C4-2B (cell line): Measurements from ENCODE around the gene CDC14B.

Source experiments
- ZFX ChIP-seq: fragments of 450-650 bp; IDR thresholded peaks from 2 replicates; pipeline ENCODE4 v1.6.1; 2017
- TF ChIP-seq, protein P1 (sequence below): fragments of 450-650 bp; conservative IDR thresholded peaks from 2 replicates; pipeline ENCODE4 v1.5.1; 2017; ENCODE audit warnings: mild to moderate bottlenecking

DNA sequence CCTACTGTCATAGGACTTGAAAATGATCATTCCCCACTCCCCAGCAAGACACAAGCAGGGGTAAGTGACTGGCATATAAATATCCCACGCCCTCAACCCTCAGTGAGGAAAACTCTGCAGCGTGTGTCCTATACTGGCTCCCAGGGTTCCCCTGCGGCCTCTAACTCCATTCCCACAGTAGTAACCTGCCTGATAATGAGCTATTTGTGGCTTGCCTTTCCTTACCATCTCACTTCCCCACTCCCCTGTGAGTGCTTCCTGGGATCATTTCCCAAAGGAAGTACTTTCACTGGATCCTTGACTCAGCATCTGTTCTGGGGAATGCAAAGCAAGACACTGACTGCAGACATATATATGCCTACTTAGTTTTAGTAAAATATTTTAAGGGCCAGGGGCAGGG is 14.3 kb downstream of the CDC14B start:
- no peak for TF ChIP-seq ZFX
- TF ChIP-seq, protein P1, sequence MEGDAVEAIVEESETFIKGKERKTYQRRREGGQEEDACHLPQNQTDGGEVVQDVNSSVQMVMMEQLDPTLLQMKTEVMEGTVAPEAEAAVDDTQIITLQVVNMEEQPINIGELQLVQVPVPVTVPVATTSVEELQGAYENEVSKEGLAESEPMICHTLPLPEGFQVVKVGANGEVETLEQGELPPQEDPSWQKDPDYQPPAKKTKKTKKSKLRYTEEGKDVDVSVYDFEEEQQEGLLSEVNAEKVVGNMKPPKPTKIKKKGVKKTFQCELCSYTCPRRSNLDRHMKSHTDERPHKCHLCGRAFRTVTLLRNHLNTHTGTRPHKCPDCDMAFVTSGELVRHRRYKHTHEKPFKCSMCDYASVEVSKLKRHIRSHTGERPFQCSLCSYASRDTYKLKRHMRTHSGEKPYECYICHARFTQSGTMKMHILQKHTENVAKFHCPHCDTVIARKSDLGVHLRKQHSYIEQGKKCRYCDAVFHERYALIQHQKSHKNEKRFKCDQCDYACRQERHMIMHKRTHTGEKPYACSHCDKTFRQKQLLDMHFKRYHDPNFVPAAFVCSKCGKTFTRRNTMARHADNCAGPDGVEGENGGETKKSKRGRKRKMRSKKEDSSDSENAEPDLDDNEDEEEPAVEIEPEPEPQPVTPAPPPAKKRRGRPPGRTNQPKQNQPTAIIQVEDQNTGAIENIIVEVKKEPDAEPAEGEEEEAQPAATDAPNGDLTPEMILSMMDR = no peak
